LNCAP (cell line): ENCODE measurements around the gene NT5M.

ENCODE experiments used
- TF ChIP-seq, protein P1 (sequence below): fragments of 450-650 bp; IDR thresholded peaks from 2 replicates; pipeline ENCODE4 v1.5.1; 2017; ENCODE audit warnings: mild to moderate bottlenecking

NT5M gene

DNA sequence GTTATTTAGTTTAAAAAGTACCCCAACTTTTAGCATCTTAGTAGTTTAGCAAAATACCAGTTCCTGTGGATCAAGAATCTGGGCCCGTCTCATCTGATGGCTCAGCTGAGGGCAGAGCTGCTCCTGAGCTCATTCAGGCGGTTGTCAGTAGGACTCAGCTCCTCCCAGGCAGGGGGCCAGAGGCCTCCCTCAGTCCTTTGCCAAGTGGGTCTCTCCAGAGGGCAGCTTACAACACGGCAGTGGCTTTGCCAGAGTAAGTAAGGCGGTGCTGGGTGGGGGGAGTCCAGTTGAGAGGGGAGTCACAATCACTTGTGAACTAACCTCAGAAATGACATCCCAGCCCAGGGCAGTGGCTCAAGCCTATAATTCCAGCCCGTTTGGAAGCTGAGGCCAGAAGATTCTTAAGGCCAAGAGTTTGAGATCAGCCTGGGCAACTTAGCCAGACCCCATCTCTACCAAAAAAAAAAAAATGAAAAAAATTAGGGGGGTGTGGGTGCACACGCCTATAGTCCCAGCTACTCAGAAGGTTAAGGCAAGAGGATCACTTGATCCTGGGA, 92.2 kb downstream of the NT5M start:
- TF ChIP-seq, protein P1, sequence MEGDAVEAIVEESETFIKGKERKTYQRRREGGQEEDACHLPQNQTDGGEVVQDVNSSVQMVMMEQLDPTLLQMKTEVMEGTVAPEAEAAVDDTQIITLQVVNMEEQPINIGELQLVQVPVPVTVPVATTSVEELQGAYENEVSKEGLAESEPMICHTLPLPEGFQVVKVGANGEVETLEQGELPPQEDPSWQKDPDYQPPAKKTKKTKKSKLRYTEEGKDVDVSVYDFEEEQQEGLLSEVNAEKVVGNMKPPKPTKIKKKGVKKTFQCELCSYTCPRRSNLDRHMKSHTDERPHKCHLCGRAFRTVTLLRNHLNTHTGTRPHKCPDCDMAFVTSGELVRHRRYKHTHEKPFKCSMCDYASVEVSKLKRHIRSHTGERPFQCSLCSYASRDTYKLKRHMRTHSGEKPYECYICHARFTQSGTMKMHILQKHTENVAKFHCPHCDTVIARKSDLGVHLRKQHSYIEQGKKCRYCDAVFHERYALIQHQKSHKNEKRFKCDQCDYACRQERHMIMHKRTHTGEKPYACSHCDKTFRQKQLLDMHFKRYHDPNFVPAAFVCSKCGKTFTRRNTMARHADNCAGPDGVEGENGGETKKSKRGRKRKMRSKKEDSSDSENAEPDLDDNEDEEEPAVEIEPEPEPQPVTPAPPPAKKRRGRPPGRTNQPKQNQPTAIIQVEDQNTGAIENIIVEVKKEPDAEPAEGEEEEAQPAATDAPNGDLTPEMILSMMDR, result no peak

DNA sequence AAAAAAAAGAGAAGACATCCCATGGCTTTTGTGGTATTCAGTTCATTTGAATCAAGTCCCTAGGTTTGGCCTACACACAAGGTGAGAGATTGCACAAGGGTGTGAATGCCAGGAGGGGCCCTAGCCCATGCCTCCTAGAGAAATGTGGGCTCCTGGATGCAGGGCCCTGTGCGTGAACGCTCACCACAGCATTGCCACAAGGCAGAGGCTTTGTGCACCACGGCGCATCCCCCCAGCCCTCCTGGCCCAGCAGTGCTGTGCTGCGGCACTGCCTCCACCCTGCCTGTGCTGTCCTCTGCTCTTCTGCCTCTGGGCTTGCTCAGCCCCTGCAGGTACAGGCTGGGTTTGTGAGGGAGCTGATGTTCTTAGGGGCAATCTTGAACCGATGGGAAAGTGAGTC, 92.7 kb downstream of the NT5M start:
- TF ChIP-seq, protein P1, result no peak
